SU-DHL-6 (cell line): ENCODE data around the gene BRD9.

ENCODE experiments used
- H2AFZ ChIP-seq: fragments of 200-600 bp; sonication (generic); 2 replicates; pipeline ENCODE4 v1.6.1; 2014; ENCODE audit warnings: low read depth, mild to moderate bottlenecking, moderate library complexity, mixed read lengths, antibody characterized with exemption, low read length; ENCODE audit not compliant: severe bottlenecking
- H3F3A ChIP-seq: fragments of 200-600 bp; shearing (Covaris generic); 2 replicates; pipeline ENCODE4 v1.6.0; 2016; ENCODE audit warnings: antibody characterized with exemption, mild to moderate bottlenecking; ENCODE audit not compliant: insufficient read depth
- H3K27ac ChIP-seq: fragments of 200-600 bp; sonication (generic); 2 replicates; pipeline ENCODE4 v1.5.1; 2016; ENCODE audit warnings: low read depth, mild to moderate bottlenecking, low read length, moderate library complexity, mixed read lengths
- H3K27me3 ChIP-seq: fragments of 200-600 bp; sonication (generic), shearing (Covaris generic); 2 replicates; pipeline ENCODE4 v1.6.0; 2014; ENCODE audit warnings: mild to moderate bottlenecking, low read length
- H3K36me3 ChIP-seq: fragments of 200-600 bp; sonication (generic); 2 replicates; pipeline ENCODE4 v1.6.1; 2014; ENCODE audit warnings: mild to moderate bottlenecking, low read length, mixed read lengths
- H3K4me2 ChIP-seq: fragments of 300-600, 200-600 bp; shearing (Covaris generic), sonication (generic); 2 replicates; pipeline ENCODE4 v1.6.0; 2014; ENCODE audit warnings: low read length, low read depth, mild to moderate bottlenecking; ENCODE audit not compliant: poor library complexity, severe bottlenecking
- H3K4me3 ChIP-seq: fragments of 200-600 bp; sonication (generic); 2 replicates; pipeline ENCODE4 v1.5.1; 2014; ENCODE audit warnings: antibody characterized with exemption, low read length, mild to moderate bottlenecking, mixed read lengths; ENCODE audit not compliant: insufficient read depth, poor library complexity, severe bottlenecking
- H3K79me2 ChIP-seq: fragments of 200-600 bp; sonication (generic); 2 replicates; pipeline ENCODE4 v1.6.1; 2014; ENCODE audit warnings: mild to moderate bottlenecking, low read length, moderate library complexity; ENCODE audit not compliant: insufficient read depth
- H3K9ac ChIP-seq: fragments of 200-600 bp; sonication (generic); 2 replicates; pipeline ENCODE4 v1.7.0; 2014; ENCODE audit warnings: mild to moderate bottlenecking, low read length
- H3K9me2 ChIP-seq: fragments of 200-600 bp; sonication (generic); replicated peaks from 2 replicates; pipeline ENCODE4 v1.6.1; 2014; ENCODE audit warnings: low read length; ENCODE audit not compliant: insufficient read depth
- H3K9me3 ChIP-seq: fragments of 200-600 bp; sonication (generic); 2 replicates; pipeline ENCODE4 v1.6.1; 2014; ENCODE audit warnings: low read length, mixed read lengths; ENCODE audit not compliant: insufficient read depth
- H4K20me1 ChIP-seq: fragments of 200-600 bp; sonication (generic); 2 replicates; pipeline ENCODE4 v1.6.1; 2014; ENCODE audit warnings: low read depth, mild to moderate bottlenecking, antibody characterized with exemption, low read length, moderate library complexity, mixed read lengths
- CTCF ChIP-seq: fragments of 200-600 bp; sonication (generic); IDR thresholded peaks from one replicate; pipeline ENCODE4 v1.5.1; 2017; ENCODE audit warnings: antibody characterized with exemption, mild to moderate bottlenecking, low read length, moderate library complexity; ENCODE audit not compliant: insufficient read depth, poor library complexity, severe bottlenecking
- EZH2phosphoT487 ChIP-seq: fragments of 200-600 bp; sonication (generic), shearing (Covaris generic); conservative IDR thresholded peaks from 2 replicates; pipeline ENCODE4 v1.6.1; 2018; ENCODE audit warnings: mild to moderate bottlenecking, antibody characterized with exemption, low read length, moderate library complexity, mixed read lengths

The BRD9 gene

GRCh38 chr5:868428-869135 lies 24.0 kb downstream of the BRD9 start:
- H3K36me3 ChIP-seq = peaks cover 5% of the 10 kb centered on the region; the same call in 1 of the 2 replicates
- H3K27ac ChIP-seq = no peak overlapping the region
- H3K4me2 ChIP-seq = no peak overlapping the region
- no peaks in the 10 kb centered on the region for H4K20me1 ChIP-seq
- no peaks in the 10 kb centered on the region for H3K27me3 ChIP-seq
- no peak overlapping the region for H3K4me3 ChIP-seq
- no peaks in the 10 kb centered on the region for H3K9me3 ChIP-seq
- H3F3A ChIP-seq = no peaks in the 10 kb centered on the region
- no peaks in the 10 kb centered on the region for H3K9me2 ChIP-seq
- no peak overlapping the region for H2AFZ ChIP-seq
- H3K79me2 ChIP-seq = no peaks in the 10 kb centered on the region
- no peak overlapping the region for H3K9ac ChIP-seq
- no peak for TF ChIP-seq EZH2phosphoT487
- no peak for TF ChIP-seq CTCF

- peaks cover 5% of the 10 kb centered on the region; the same call in 1 of the 2 replicates for H3K36me3 ChIP-seq
- no peak overlapping the region for H3K4me2 ChIP-seq
- no peak overlapping the region for H3K4me3 ChIP-seq
- H2AFZ ChIP-seq = no peak overlapping the region
- no peaks in the 10 kb centered on the region for H3F3A ChIP-seq
- no peaks in the 10 kb centered on the region for H3K27me3 ChIP-seq
- H4K20me1 ChIP-seq = no peaks in the 10 kb centered on the region
- H3K27ac ChIP-seq = no peak overlapping the region
- no peaks in the 10 kb centered on the region for H3K9me3 ChIP-seq
- H3K9me2 ChIP-seq = no peaks in the 10 kb centered on the region
- no peak overlapping the region for H3K9ac ChIP-seq
- no peaks in the 10 kb centered on the region for H3K79me2 ChIP-seq
- TF ChIP-seq CTCF (no peak), EZH2phosphoT487 (no peak)
These were observed 25.2 kb downstream of the BRD9 start for GRCh38 chr5:867300-867870.

DNA sequence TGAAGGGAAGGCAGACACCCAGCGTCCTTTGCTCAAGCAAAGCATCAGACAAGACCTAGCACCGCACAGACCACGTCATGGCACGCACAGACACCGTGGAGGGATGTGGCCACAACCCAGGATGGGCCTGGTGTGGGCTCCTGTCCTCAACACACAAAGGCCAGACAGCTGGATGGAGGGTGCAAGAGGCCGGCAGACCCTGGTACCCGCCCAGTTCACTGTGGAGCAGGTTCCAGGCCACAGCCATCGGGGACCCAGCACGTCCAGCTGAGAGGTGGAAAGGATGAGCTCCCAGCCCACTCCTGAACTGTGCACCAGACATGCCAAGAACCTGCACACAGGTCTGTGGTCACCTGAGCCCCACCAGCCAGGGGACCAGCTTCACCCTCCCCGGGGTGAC lies 26.8 kb downstream of the BRD9 start:
- TF ChIP-seq EZH2phosphoT487 = no peak
- no peak for TF ChIP-seq CTCF
- Histone ChIP-seq H3K9me2 (no peaks in the 10 kb centered on the region), H2AFZ (no peak overlapping the region), H3K27me3 (no peaks in the 10 kb centered on the region), H3K4me2 (no peak overlapping the region), H3K9me3 (no peaks in the 10 kb centered on the region), H3K27ac (no peak overlapping the region), H3K9ac (no peak overlapping the region), H3K36me3 (peaks cover 5% of the 10 kb centered on the region; the same call in 1 of the 2 replicates), H3K79me2 (no peaks in the 10 kb centered on the region), H3K4me3 (no peak overlapping the region), H3F3A (no peaks in the 10 kb centered on the region), H4K20me1 (no peaks in the 10 kb centered on the region)
